ENCODE measurements around the gene AGPAT1. TPM values are rescaled to one million over a fixed set of nuclear protein-coding genes. Genes with fewer than 3 reads are reported as not detected.

Gene AGPAT1
- total and polyA plus RNA-seq, 2 of the 8 experiments (the other 6 are each of a cell fraction or from before 2014, with no cell fraction given): 96.0 to 222 TPM

DNA sequence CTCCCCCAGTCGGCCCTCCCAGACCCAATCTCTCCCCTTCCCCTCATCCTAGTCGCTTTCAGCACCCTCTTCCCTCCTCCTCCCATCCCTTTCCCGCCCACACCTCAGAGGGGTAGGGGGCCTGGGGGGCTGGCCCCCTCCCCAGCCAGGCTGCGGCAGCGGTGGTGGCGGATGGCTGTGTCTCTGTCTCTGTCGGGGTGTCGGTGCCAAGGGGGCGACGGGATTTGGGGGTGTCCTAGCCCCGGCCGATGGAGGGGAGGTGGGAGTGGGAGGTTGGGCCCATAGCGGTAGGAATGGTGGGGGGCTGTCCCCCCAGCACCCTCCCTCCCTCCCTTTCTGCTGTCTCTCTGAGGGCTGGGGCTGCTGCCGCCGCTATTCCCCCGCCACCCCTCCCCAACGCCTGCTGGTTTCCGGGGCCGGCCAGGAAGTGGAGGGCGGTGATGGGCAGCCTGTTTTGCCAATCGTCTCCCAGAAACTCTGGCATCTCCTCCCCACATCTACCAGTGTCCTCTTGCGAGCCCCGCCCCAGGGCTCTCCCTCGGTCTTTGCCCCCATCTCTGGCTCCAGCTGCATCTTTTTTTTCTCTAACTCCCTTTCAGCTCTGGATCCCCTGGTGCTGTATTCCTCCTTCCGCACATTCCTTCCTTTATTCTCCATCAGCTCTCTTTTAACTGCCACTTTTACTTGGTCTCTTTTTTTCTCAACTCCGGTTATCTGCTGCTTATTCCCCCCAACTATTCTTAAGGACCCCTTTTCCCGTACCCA lies at the start of gene AGPAT1 (continued):
- TF ChIP-seq, protein P1, sequence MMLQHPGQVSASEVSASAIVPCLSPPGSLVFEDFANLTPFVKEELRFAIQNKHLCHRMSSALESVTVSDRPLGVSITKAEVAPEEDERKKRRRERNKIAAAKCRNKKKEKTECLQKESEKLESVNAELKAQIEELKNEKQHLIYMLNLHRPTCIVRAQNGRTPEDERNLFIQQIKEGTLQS (IDR thresholded peaks at IDR 0.05; ENCODE audit: insufficient read depth, low read depth, low read length): no peak
- TF ChIP-seq ASH2L (IDR thresholded peaks at IDR 0.05; ENCODE audit: low read length) (no peak), KDM5A (IDR thresholded peaks at IDR 0.05; ENCODE audit: low read length) (no peak), SP2 (IDR thresholded peaks at IDR 0.05; ENCODE audit: low read length) (peak; percentile 60), RBBP5 (IDR thresholded peaks at IDR 0.05; ENCODE audit: borderline replicate concordance, low read depth, low read length) (no peak; the same call in 1 of the 2 replicates), TCF12 (IDR thresholded peaks at IDR 0.05; ENCODE audit: low read depth, low read length) (0 out of 2 replicates have a peak, but pooled peaks have one; percentile 43), NRF1 (IDR thresholded peaks at IDR 0.05; ENCODE audit: low read depth, low read length) (no peak), PHF8 (conservative IDR thresholded peaks at IDR 0.05; ENCODE audit: low read depth, low read length) (peak; percentile 42; the same call in 1 of the 2 replicates), CREB1 (IDR thresholded peaks at IDR 0.05) (peak; percentile 24; the same call in 1 of the 2 replicates), YY1 (IDR thresholded peaks at IDR 0.05; ENCODE audit: low read depth, low read length) (no peak), BACH1 (IDR thresholded peaks at IDR 0.05; ENCODE audit: low read length) (no peak), POLR2A (IDR thresholded peaks at IDR 0.05; ENCODE audit: control extremely low read depth in 1 of 2, low read depth in 2 of 2, low read length in 2 of 2) (peak; percentile 50 to 63), KDM4A (IDR thresholded peaks at IDR 0.05; ENCODE audit: low read depth, low read length, severe bottlenecking) (no peak), POU5F1 (IDR thresholded peaks at IDR 0.05; ENCODE audit: low read depth, low read length) (no peak), MAFK (IDR thresholded peaks at IDR 0.05; ENCODE audit: low read depth, low read length) (no peak), RFX5 (IDR thresholded peaks at IDR 0.05; ENCODE audit: borderline replicate concordance, low read depth, low read length) (no peak), TEAD4 (IDR thresholded peaks at IDR 0.05; ENCODE audit: low read depth, low read length) (peak; percentile 3; the same call in 1 of the 2 replicates), SAP30 (IDR thresholded peaks at IDR 0.05; ENCODE audit: insufficient read depth, insufficient replicate concordance, low read length) (no peak), GTF2F1 (IDR thresholded peaks at IDR 0.05; ENCODE audit: borderline replicate concordance, low read depth, low read length) (no peak), GABPA (IDR thresholded peaks at IDR 0.05; ENCODE audit: borderline replicate concordance, insufficient read depth, low read length) (peak; percentile 91)
- TF ChIP-seq, protein P2, sequence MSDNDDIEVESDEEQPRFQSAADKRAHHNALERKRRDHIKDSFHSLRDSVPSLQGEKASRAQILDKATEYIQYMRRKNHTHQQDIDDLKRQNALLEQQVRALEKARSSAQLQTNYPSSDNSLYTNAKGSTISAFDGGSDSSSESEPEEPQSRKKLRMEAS (IDR thresholded peaks at IDR 0.05): no peak
- TF ChIP-seq, protein P3, sequence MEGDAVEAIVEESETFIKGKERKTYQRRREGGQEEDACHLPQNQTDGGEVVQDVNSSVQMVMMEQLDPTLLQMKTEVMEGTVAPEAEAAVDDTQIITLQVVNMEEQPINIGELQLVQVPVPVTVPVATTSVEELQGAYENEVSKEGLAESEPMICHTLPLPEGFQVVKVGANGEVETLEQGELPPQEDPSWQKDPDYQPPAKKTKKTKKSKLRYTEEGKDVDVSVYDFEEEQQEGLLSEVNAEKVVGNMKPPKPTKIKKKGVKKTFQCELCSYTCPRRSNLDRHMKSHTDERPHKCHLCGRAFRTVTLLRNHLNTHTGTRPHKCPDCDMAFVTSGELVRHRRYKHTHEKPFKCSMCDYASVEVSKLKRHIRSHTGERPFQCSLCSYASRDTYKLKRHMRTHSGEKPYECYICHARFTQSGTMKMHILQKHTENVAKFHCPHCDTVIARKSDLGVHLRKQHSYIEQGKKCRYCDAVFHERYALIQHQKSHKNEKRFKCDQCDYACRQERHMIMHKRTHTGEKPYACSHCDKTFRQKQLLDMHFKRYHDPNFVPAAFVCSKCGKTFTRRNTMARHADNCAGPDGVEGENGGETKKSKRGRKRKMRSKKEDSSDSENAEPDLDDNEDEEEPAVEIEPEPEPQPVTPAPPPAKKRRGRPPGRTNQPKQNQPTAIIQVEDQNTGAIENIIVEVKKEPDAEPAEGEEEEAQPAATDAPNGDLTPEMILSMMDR (IDR thresholded peaks at IDR 0.05; ENCODE audit: control extremely low read depth in 1 of 3, insufficient read depth in 1 of 3, low read depth in 1 of 3, low read length in 3 of 3): no peak
